CD8-positive, alpha-beta memory T cell (primary cell): Measurements from ENCODE around the gene SUSD4. TPM values are rescaled to one million over a fixed set of nuclear protein-coding genes. Genes with fewer than 3 reads are reported as not detected.

Experiments used
- CTCF ChIA-PET: fragments of 350-600 bp; sonication (Branson Sonifier 250); formaldehyde crosslinking; loops from one replicate; lab custom pipeline; 2021; ENCODE audit warnings: antibody characterized with exemption; lab: Charles Lee
- POLR2A ChIA-PET: fragments of 350-600 bp; sonication (Branson Sonifier 250); formaldehyde crosslinking; loops from one replicate; lab custom pipeline; 2021; ENCODE audit warnings: antibody characterized with exemption; lab: Charles Lee
- DNase-seq, 5 donors: peaks; one replicate each; pipeline versions ENCODE4 v3.0.0 to v3.0.0-alpha.2; 2020 to 2022; ENCODE audit warnings: mixed read lengths in 1 of 5
- H3K27ac ChIP-seq: one replicate; pipeline ENCODE4 v1.7.0; 2013; ENCODE audit warnings: low read depth, mild to moderate bottlenecking, low read length, moderate library complexity
- H3K27me3 ChIP-seq: 2 replicates; pipeline ENCODE4 v1.7.0; 2013; ENCODE audit warnings: low read length, mild to moderate bottlenecking; ENCODE audit not compliant: insufficient read depth, poor library complexity, severe bottlenecking
- H3K36me3 ChIP-seq: 2 replicates; pipeline ENCODE4 v1.7.0; 2013; ENCODE audit warnings: mild to moderate bottlenecking, low read length, moderate library complexity; ENCODE audit not compliant: insufficient read depth
- H3K4me1 ChIP-seq: 2 replicates; pipeline ENCODE4 v1.7.0; 2013; ENCODE audit warnings: mild to moderate bottlenecking, low read length, moderate library complexity; ENCODE audit not compliant: insufficient read depth
- H3K4me3 ChIP-seq: 2 replicates; pipeline ENCODE4 v1.7.0; 2013; ENCODE audit warnings: mild to moderate bottlenecking, low read length
- H3K9me3 ChIP-seq: 2 replicates; pipeline ENCODE4 v1.7.0; 2013; ENCODE audit warnings: mild to moderate bottlenecking, low read length
- H3K27ac Mint-ChIP-seq, 8 donors: one replicate each; pipeline ENCODE4 v1.8.0; 2020 to 2021; ENCODE audit warnings: mixed read lengths in 8 of 8, mild to moderate bottlenecking in 6 of 8, inconsistent platforms in 3 of 8, moderate library complexity in 3 of 8
- H3K27me3 Mint-ChIP-seq, 2 donors: one replicate each; pipeline ENCODE4 v1.8.0; 2020 to 2021; ENCODE audit warnings: mixed read lengths in 2 of 2, mild to moderate bottlenecking in 1 of 2, moderate library complexity in 1 of 2
- H3K36me3 Mint-ChIP-seq, 3 donors: one replicate each; pipeline ENCODE4 v1.8.0; 2020 to 2021; ENCODE audit warnings: mixed read lengths in 3 of 3, inconsistent platforms in 1 of 3, mild to moderate bottlenecking in 1 of 3
- H3K4me1 Mint-ChIP-seq, 3 donors: one replicate each; pipeline ENCODE4 v1.8.0; 2020 to 2021; ENCODE audit warnings: mixed read lengths in 3 of 3, inconsistent platforms in 1 of 3, mild to moderate bottlenecking in 1 of 3
- H3K4me3 Mint-ChIP-seq, 7 donors: one replicate each; pipeline ENCODE4 v1.8.0; 2020 to 2021; ENCODE audit warnings: mixed read lengths in 7 of 7, mild to moderate bottlenecking in 6 of 7, moderate library complexity in 4 of 7, inconsistent platforms in 2 of 7
- H3K9me3 Mint-ChIP-seq, 5 donors: one replicate each; pipeline ENCODE4 v1.8.0; 2020 to 2022; ENCODE audit warnings: mixed read lengths in 5 of 5, mild to moderate bottlenecking in 3 of 5, moderate library complexity in 2 of 5, inconsistent platforms in 1 of 5
- polyA plus RNA-seq: library from polyadenylated mRNA; unstranded; fragments of 300-500 nt; fragmentation: Illumina TruSeq; gene quantifications from one replicate; pipeline ENCODE4 v1.2.3, GENCODE V29; 2021
- total RNA-seq, 2 experiments: library from RNA; stranded (reverse); gene quantifications; one replicate each; pipeline ENCODE4 v1.2.3, GENCODE V29; 2021

The SUSD4 gene
- total and polyA plus RNA-seq, 3 experiments from 2014 or later, result 0.16 to 4.2 (median 0.18) TPM

- no peaks in the 10 kb centered on the region for H3K27me3 ChIP-seq
- Mint-ChIP-seq H3K9me3 (peaks cover 0 to 13% (median 7%) of the 10 kb centered on the region in 5 donors), H3K4me1 (peaks cover 0 to 11% (median 0%) of the 10 kb centered on the region in 3 donors), H3K27me3 (peaks cover 12 to 13% of the 10 kb centered on the region in 2 donors), H3K36me3 (peaks cover 0 to 21% (median 3%) of the 10 kb centered on the region in 3 donors), H3K4me3 (no peak overlapping the region), H3K27ac (no peak overlapping the region)
- no peaks in the 10 kb centered on the region for H3K36me3 ChIP-seq
- H3K4me3 ChIP-seq, result no peak overlapping the region
- ChIA-PET CTCF (interaction anchor here (1.2 kb wide), 1 partner anchor 91 kb away, joined by 3 read pairs; no protein-coding TSS in a partner anchor), POLR2A (no interaction called here)
- no peaks in the 10 kb centered on the region for H3K9me3 ChIP-seq
- DNase-seq, result no peak
- H3K27ac ChIP-seq, result no peak overlapping the region
- peaks cover 14% of the 10 kb centered on the region for H3K4me1 ChIP-seq
These were observed 139.5 kb downstream of the SUSD4 start for GRCh38 chr1:223224465-223224864.

DNA sequence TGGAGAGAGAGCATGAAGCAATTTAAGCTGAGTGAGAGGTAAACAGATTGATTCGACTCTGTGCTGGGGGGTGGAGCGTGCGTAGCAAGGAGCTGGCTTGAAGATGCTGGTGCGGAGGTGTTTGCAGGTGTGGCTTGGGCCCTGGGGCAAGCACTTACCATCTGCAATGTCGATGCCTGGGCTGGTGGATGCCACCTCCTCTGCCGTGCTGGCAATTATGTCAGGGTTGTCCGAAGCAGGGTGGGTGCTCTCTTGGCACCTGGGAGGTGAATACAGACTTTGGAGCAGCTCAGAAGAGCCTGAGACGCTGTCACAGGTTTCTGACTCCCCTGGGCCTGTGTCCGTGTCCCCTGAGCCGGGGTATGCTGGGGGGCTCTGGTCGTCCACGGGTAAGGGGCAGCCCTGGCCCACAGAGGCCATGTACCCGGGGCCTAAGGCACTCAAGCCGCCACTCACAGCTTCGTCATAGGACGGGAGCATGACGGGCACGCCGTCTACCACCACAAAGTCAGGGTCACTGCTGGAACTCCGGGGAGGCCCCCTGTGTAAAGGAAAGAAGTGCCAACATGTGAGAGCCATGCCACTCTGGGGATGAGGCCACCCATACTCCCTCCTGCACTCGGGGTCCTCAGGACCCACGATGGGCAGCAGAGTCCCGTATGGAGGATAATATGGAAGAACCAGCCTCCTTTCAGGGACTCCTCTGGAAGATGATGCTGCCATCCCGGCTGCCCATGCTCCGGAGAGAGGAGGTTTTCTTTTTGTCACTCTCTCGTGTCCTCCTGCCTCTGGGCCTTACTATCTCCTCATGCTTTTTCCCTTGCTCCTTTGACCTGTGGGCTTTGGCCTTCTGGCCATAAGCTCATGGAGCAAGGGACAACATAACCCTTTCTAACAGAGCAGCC is 140.6 kb downstream of the SUSD4 start:
- H3K27ac Mint-ChIP-seq, result peak overlapping the region in 1 of 8 donors; percentile 63
- peaks cover 0 to 28% (median 6%) of the 10 kb centered on the region in 3 donors for H3K36me3 Mint-ChIP-seq
- Histone ChIP-seq H3K36me3 (no peaks in the 10 kb centered on the region), H3K9me3 (peaks cover 4% of the 10 kb centered on the region), H3K27me3 (no peaks in the 10 kb centered on the region), H3K27ac (no peak overlapping the region), H3K4me3 (no peak overlapping the region), H3K4me1 (peaks cover 3% of the 10 kb centered on the region)
- H3K4me3 Mint-ChIP-seq, result no peak overlapping the region
- CTCF ChIA-PET, result interaction anchor here (1.2 kb wide), 1 partner anchor 90 kb away, joined by 3 read pairs; no protein-coding TSS in a partner anchor
- peaks cover 0 to 20% (median 12%) of the 10 kb centered on the region in 5 donors for H3K9me3 Mint-ChIP-seq
- H3K4me1 Mint-ChIP-seq, result peaks cover 0 to 1% (median 0%) of the 10 kb centered on the region in 3 donors
- H3K27me3 Mint-ChIP-seq, result peaks cover 12% of the 10 kb centered on the region in 2 donors
- POLR2A ChIA-PET, result no interaction called here
- DNase-seq, result no peak

- H3K27ac Mint-ChIP-seq, result no peak overlapping the region
- peaks cover 0 to 25% (median 16%) of the 10 kb centered on the region in 5 donors for H3K9me3 Mint-ChIP-seq
- peaks cover 0 to 34% (median 6%) of the 10 kb centered on the region in 3 donors for H3K36me3 Mint-ChIP-seq
- no peaks in the 10 kb centered on the region for H3K36me3 ChIP-seq
- peaks cover 4% of the 10 kb centered on the region for H3K9me3 ChIP-seq
- DNase-seq, result no peak
- ChIA-PET POLR2A (no interaction called here), CTCF (no interaction called here)
- H3K4me3 Mint-ChIP-seq, result no peak overlapping the region
- no peaks in the 10 kb centered on the region for H3K4me1 ChIP-seq
- no peak overlapping the region for H3K4me3 ChIP-seq
- H3K4me1 Mint-ChIP-seq, result no peaks in the 10 kb centered on the region
- no peak overlapping the region for H3K27ac ChIP-seq
- no peaks in the 10 kb centered on the region for H3K27me3 ChIP-seq
- H3K27me3 Mint-ChIP-seq, result peaks cover 8 to 12% of the 10 kb centered on the region in 2 donors
These were observed 141.6 kb downstream of the SUSD4 start for GRCh38 chr1:223222377-223222776.

DNA sequence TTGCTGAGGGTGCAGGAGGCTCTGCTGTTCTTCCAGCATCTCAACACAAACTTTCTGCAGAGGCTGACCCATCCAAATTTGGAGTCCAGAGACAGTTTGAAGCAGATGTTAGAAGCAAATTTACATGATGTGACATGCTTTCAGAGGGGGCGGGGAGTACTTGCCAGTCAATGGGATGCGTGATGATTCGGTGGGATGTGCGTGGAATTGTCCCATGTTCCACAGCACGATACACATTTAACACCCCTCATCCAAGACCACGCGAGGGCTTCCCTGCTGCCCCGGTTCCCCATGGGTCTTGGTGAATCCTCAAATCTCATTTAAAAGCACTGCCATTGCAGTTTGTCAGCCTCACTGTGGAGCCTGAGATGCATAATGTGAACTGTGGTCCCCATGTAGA is 142.3 kb downstream of the SUSD4 start:
- Histone ChIP-seq H3K4me1 (no peaks in the 10 kb centered on the region), H3K36me3 (no peaks in the 10 kb centered on the region), H3K4me3 (no peak overlapping the region), H3K27me3 (no peaks in the 10 kb centered on the region), H3K9me3 (peaks cover 4% of the 10 kb centered on the region), H3K27ac (no peak overlapping the region)
- Mint-ChIP-seq H3K4me3 (no peak overlapping the region), H3K4me1 (no peaks in the 10 kb centered on the region), H3K27me3 (peaks cover 7 to 8% of the 10 kb centered on the region in 2 donors), H3K36me3 (peaks cover 0 to 34% (median 5%) of the 10 kb centered on the region in 3 donors), H3K9me3 (peaks cover 0 to 25% (median 16%) of the 10 kb centered on the region in 5 donors), H3K27ac (no peak overlapping the region)
- DNase-seq, result no peak
- ChIA-PET CTCF (no interaction called here), POLR2A (no interaction called here)

DNA sequence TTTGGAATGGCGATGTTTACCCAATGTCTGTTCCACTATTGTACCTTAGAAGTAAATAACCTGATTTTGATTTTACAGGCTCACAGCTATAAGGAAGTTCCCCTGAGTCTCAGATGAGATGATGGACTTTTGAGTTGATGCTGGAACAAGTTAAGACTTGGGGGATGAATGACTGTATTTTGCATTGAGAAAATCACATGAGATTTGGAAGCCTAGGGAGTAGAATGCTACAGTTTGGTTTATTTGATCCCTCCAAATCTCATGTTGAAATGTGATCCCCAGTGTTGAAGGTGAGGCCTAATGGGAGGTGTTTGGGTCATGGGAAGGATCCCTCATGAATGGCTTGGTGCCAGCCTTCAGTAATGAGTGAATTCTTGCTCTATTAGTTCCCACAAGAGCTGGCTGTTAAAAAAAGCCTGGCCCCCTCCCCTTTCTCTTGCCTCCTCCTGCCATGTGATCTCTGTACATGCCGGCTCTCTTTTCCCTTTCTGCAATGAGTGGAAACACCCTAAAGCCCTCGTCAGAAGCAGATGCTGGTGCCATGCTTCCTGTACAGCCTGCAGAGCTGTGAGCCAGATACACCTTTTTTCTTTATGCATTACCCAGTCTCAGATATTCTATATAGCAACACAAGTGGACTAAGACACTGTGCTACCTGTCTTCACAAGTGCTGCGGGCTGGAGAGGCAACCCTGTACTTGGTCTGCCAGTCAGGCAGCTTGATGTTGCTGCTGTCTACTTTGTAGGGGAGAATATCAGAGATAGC is 143.9 kb downstream of the SUSD4 start:
- H3K4me1 Mint-ChIP-seq, result no peaks in the 10 kb centered on the region
- Histone ChIP-seq H3K27ac (no peak overlapping the region), H3K36me3 (no peaks in the 10 kb centered on the region), H3K4me3 (no peak overlapping the region), H3K4me1 (no peaks in the 10 kb centered on the region), H3K27me3 (no peaks in the 10 kb centered on the region), H3K9me3 (peaks cover 4% of the 10 kb centered on the region)
- no peak overlapping the region for H3K4me3 Mint-ChIP-seq
- peaks cover 0 to 25% (median 16%) of the 10 kb centered on the region in 5 donors for H3K9me3 Mint-ChIP-seq
- peaks cover 0 to 34% (median 3%) of the 10 kb centered on the region in 3 donors for H3K36me3 Mint-ChIP-seq
- ChIA-PET POLR2A (no interaction called here), CTCF (no interaction called here)
- no peak for DNase-seq
- no peak overlapping the region for H3K27ac Mint-ChIP-seq
- peaks cover 5% of the 10 kb centered on the region in 2 donors for H3K27me3 Mint-ChIP-seq

- Histone ChIP-seq H3K4me1 (no peaks in the 10 kb centered on the region), H3K36me3 (no peaks in the 10 kb centered on the region), H3K27me3 (no peaks in the 10 kb centered on the region), H3K27ac (no peak overlapping the region), H3K4me3 (no peak overlapping the region), H3K9me3 (peaks cover 4% of the 10 kb centered on the region)
- Mint-ChIP-seq H3K36me3 (peaks cover 0 to 34% (median 3%) of the 10 kb centered on the region in 3 donors), H3K27ac (no peak overlapping the region), H3K9me3 (peaks cover 0 to 25% (median 16%) of the 10 kb centered on the region in 5 donors), H3K27me3 (peaks cover 3 to 7% of the 10 kb centered on the region in 2 donors), H3K4me3 (no peak overlapping the region), H3K4me1 (no peaks in the 10 kb centered on the region)
- POLR2A ChIA-PET, result no interaction called here
- DNase-seq, result no peak
- CTCF ChIA-PET, result no interaction called here
These were observed 144.7 kb downstream of the SUSD4 start for GRCh38 chr1:223219318-223219635.

- peaks cover 0 to 25% (median 16%) of the 10 kb centered on the region in 5 donors for H3K9me3 Mint-ChIP-seq
- Histone ChIP-seq H3K27me3 (no peaks in the 10 kb centered on the region), H3K4me1 (no peaks in the 10 kb centered on the region), H3K27ac (no peak overlapping the region), H3K9me3 (peaks cover 4% of the 10 kb centered on the region), H3K36me3 (no peaks in the 10 kb centered on the region), H3K4me3 (no peak overlapping the region)
- peaks cover 0 to 34% (median 3%) of the 10 kb centered on the region in 3 donors for H3K36me3 Mint-ChIP-seq
- no peaks in the 10 kb centered on the region for H3K4me1 Mint-ChIP-seq
- H3K4me3 Mint-ChIP-seq, result no peak overlapping the region
- CTCF ChIA-PET, result no interaction called here
- H3K27ac Mint-ChIP-seq, result peak overlapping the region in 1 of 8 donors; percentile 17
- peaks cover 1 to 7% of the 10 kb centered on the region in 2 donors for H3K27me3 Mint-ChIP-seq
- POLR2A ChIA-PET, result no interaction called here
- DNase-seq, result no peak
These were observed 146.2 kb downstream of the SUSD4 start for GRCh38 chr1:223217781-223218180.
